Measurements from ENCODE around the gene LRMDA.

LRMDA gene

GRCh38 chr10:76149182-76149581, 717.8 kb downstream of the LRMDA start:
- no peak overlapping the region for H3K4me3 ChIP-seq (ENCODE audit: low read length)
- no peak for DNase-seq (ENCODE audit: low read depth)
- no peak for TF ChIP-seq CTCF (conservative IDR thresholded peaks at IDR 0.05; ENCODE audit: low read depth, low read length)

- no peak for TF ChIP-seq CTCF (conservative IDR thresholded peaks at IDR 0.05; ENCODE audit: low read depth, low read length)
- no peak overlapping the region for H3K4me3 ChIP-seq (ENCODE audit: low read length)
- DNase-seq (ENCODE audit: low read depth): no peak
Observed at GRCh38 chr10:76149602-76150138, 718.2 kb downstream of the LRMDA start.

- H3K4me3 ChIP-seq (ENCODE audit: low read length): no peak overlapping the region
- DNase-seq (ENCODE audit: low read depth): no peak
- TF ChIP-seq CTCF (conservative IDR thresholded peaks at IDR 0.05; ENCODE audit: low read depth, low read length): no peak
Observed at GRCh38 chr10:76150139-76150875, 718.9 kb downstream of the LRMDA start.

GRCh38 chr10:76150876-76151288, 719.5 kb downstream of the LRMDA start:
- H3K4me3 ChIP-seq (ENCODE audit: low read length): no peak overlapping the region
- TF ChIP-seq CTCF (conservative IDR thresholded peaks at IDR 0.05; ENCODE audit: low read depth, low read length): no peak
- DNase-seq (ENCODE audit: low read depth): no peak

- DNase-seq (ENCODE audit: low read depth): no peak
- H3K4me3 ChIP-seq (ENCODE audit: low read length): no peak overlapping the region
- TF ChIP-seq CTCF (conservative IDR thresholded peaks at IDR 0.05; ENCODE audit: low read depth, low read length): no peak
Observed at GRCh38 chr10:76152186-76152585, 720.8 kb downstream of the LRMDA start.

GRCh38 chr10:76155961-76156360, 724.5 kb downstream of the LRMDA start:
- no peak for TF ChIP-seq CTCF (conservative IDR thresholded peaks at IDR 0.05; ENCODE audit: low read depth, low read length)
- no peak for DNase-seq (ENCODE audit: low read depth)
- no peak overlapping the region for H3K4me3 ChIP-seq (ENCODE audit: low read length)
